Activated T-helper 2 cell treated with anti-CD3 and anti-CD28 coated beads, Interferon-gamma antibody, Interleukin-2, Interleukin-4, amounts not matched to agents 10 μg/mL and 5 μg/mL and 100 μg/mL, durations not matched to agents 14 hours and 24 hours and 36 hours (primary cell): Measurements from ENCODE around the gene FGFR2. TPM values are rescaled to one million over a fixed set of nuclear protein-coding genes. Genes with fewer than 3 reads are reported as not detected.

Source experiments
- DNase-seq: peaks from one replicate; pipeline ENCODE4 v3.0.0; 2021; ENCODE audit warnings: low spot score
- H3K27ac Mint-ChIP-seq: one replicate; pipeline ENCODE4 v1.8.0; 2021; ENCODE audit warnings: mixed read lengths
- H3K27me3 Mint-ChIP-seq: one replicate; pipeline ENCODE4 v1.8.0; 2021; ENCODE audit warnings: low read depth, mixed read lengths
- H3K36me3 Mint-ChIP-seq: one replicate; pipeline ENCODE4 v1.8.0; 2021; ENCODE audit warnings: low read depth, mixed read lengths
- H3K4me1 Mint-ChIP-seq: one replicate; pipeline ENCODE4 v1.8.0; 2021; ENCODE audit warnings: low read depth, mixed read lengths
- H3K4me3 Mint-ChIP-seq: one replicate; pipeline ENCODE4 v1.8.0; 2021; ENCODE audit warnings: low read depth, mild to moderate bottlenecking, moderate library complexity, mixed read lengths
- H3K9me3 Mint-ChIP-seq: one replicate; pipeline ENCODE4 v1.8.0; 2021; ENCODE audit warnings: mixed read lengths
- intact Hi-C: fragments of 100-400 bp; cut with micrococcal nuclease; formaldehyde crosslinking; loops from one replicate; pipeline ENCODE4 v1.15.1; 2023
- total RNA-seq: library from RNA; stranded (reverse); gene quantifications from 2 replicates; pipeline ENCODE4 v1.2.3, GENCODE V29; 2022

Gene FGFR2
- total RNA-seq, 1 donor from 2014 or later = not detected

- intact Hi-C loops = no loop called here
- peaks cover 12% of the 10 kb centered on the region for H3K9me3 Mint-ChIP-seq
- H3K27me3 Mint-ChIP-seq = no peaks in the 10 kb centered on the region
- H3K4me3 Mint-ChIP-seq = no peak overlapping the region
- H3K36me3 Mint-ChIP-seq = no peaks in the 10 kb centered on the region
- DNase-seq = no peak
- no peaks in the 10 kb centered on the region for H3K4me1 Mint-ChIP-seq
- H3K27ac Mint-ChIP-seq = no peak overlapping the region
These were observed 20.7 kb upstream of the FGFR2 start for GRCh38 chr10:121618906-121619305.

GRCh38 chr10:121617176-121617575 lies 18.9 kb upstream of the FGFR2 start:
- Mint-ChIP-seq H3K4me1 (no peaks in the 10 kb centered on the region), H3K9me3 (peaks cover 12% of the 10 kb centered on the region), H3K36me3 (no peaks in the 10 kb centered on the region), H3K4me3 (no peak overlapping the region), H3K27me3 (no peaks in the 10 kb centered on the region), H3K27ac (no peak overlapping the region)
- no peak for DNase-seq
- intact Hi-C loops = no loop called here

- Mint-ChIP-seq H3K9me3 (peaks cover 12% of the 10 kb centered on the region), H3K27me3 (no peaks in the 10 kb centered on the region), H3K4me3 (no peak overlapping the region), H3K36me3 (no peaks in the 10 kb centered on the region), H3K4me1 (no peaks in the 10 kb centered on the region), H3K27ac (no peak overlapping the region)
- intact Hi-C loops = no loop called here
- DNase-seq = no peak
These were observed 18.0 kb upstream of the FGFR2 start for GRCh38 chr10:121616291-121616690.

GRCh38 chr10:121615836-121616235 lies 17.6 kb upstream of the FGFR2 start:
- H3K4me3 Mint-ChIP-seq = no peak overlapping the region
- no peaks in the 10 kb centered on the region for H3K36me3 Mint-ChIP-seq
- no peak for DNase-seq
- intact Hi-C loops = no loop called here
- H3K9me3 Mint-ChIP-seq = peaks cover 12% of the 10 kb centered on the region
- H3K27me3 Mint-ChIP-seq = no peaks in the 10 kb centered on the region
- no peaks in the 10 kb centered on the region for H3K4me1 Mint-ChIP-seq
- no peak overlapping the region for H3K27ac Mint-ChIP-seq

GRCh38 chr10:121615435-121615793 lies 17.2 kb upstream of the FGFR2 start:
- no peaks in the 10 kb centered on the region for H3K4me1 Mint-ChIP-seq
- H3K9me3 Mint-ChIP-seq = peaks cover 12% of the 10 kb centered on the region
- no peak overlapping the region for H3K27ac Mint-ChIP-seq
- no peaks in the 10 kb centered on the region for H3K36me3 Mint-ChIP-seq
- no peak for DNase-seq
- no peaks in the 10 kb centered on the region for H3K27me3 Mint-ChIP-seq
- no peak overlapping the region for H3K4me3 Mint-ChIP-seq
- intact Hi-C loops = no loop called here

GRCh38 chr10:121614613-121615434 lies 16.6 kb upstream of the FGFR2 start:
- H3K27me3 Mint-ChIP-seq = no peaks in the 10 kb centered on the region
- intact Hi-C loops = no loop called here
- no peaks in the 10 kb centered on the region for H3K4me1 Mint-ChIP-seq
- H3K27ac Mint-ChIP-seq = no peak overlapping the region
- no peaks in the 10 kb centered on the region for H3K36me3 Mint-ChIP-seq
- no peak overlapping the region for H3K4me3 Mint-ChIP-seq
- H3K9me3 Mint-ChIP-seq = peaks cover 12% of the 10 kb centered on the region
- no peak for DNase-seq

- Mint-ChIP-seq H3K9me3 (peaks cover 2% of the 10 kb centered on the region), H3K36me3 (no peaks in the 10 kb centered on the region), H3K4me1 (no peaks in the 10 kb centered on the region), H3K27me3 (peaks cover 2% of the 10 kb centered on the region), H3K4me3 (no peak overlapping the region), H3K27ac (no peak overlapping the region)
- intact Hi-C loops = no loop called here
- DNase-seq = no peak
These were observed 15.2 kb upstream of the FGFR2 start for GRCh38 chr10:121613456-121613855.

GRCh38 chr10:121611393-121612159 lies 13.3 kb upstream of the FGFR2 start:
- H3K27me3 Mint-ChIP-seq = peaks cover 12% of the 10 kb centered on the region
- no peaks in the 10 kb centered on the region for H3K4me1 Mint-ChIP-seq
- no peaks in the 10 kb centered on the region for H3K9me3 Mint-ChIP-seq
- H3K27ac Mint-ChIP-seq = no peak overlapping the region
- DNase-seq = no peak
- H3K36me3 Mint-ChIP-seq = no peaks in the 10 kb centered on the region
- H3K4me3 Mint-ChIP-seq = no peak overlapping the region
- intact Hi-C loops = no loop called here

- peaks cover 15% of the 10 kb centered on the region for H3K27me3 Mint-ChIP-seq
- H3K4me3 Mint-ChIP-seq = no peak overlapping the region
- no peaks in the 10 kb centered on the region for H3K9me3 Mint-ChIP-seq
- H3K36me3 Mint-ChIP-seq = no peaks in the 10 kb centered on the region
- intact Hi-C loops = no loop called here
- H3K27ac Mint-ChIP-seq = no peak overlapping the region
- no peaks in the 10 kb centered on the region for H3K4me1 Mint-ChIP-seq
- no peak for DNase-seq
These were observed 12.6 kb upstream of the FGFR2 start for GRCh38 chr10:121610798-121611323.

- Mint-ChIP-seq H3K4me3 (no peak overlapping the region), H3K9me3 (no peaks in the 10 kb centered on the region), H3K27ac (no peak overlapping the region), H3K36me3 (no peaks in the 10 kb centered on the region), H3K27me3 (peaks cover 15% of the 10 kb centered on the region), H3K4me1 (no peaks in the 10 kb centered on the region)
- intact Hi-C loops = loop anchor here (2.0 kb wide), 1 partner anchor 661 kb away; no protein-coding TSS in a partner anchor
- no peak for DNase-seq
These were observed 11.5 kb upstream of the FGFR2 start for GRCh38 chr10:121609426-121610380.

- Mint-ChIP-seq H3K27ac (no peak overlapping the region), H3K36me3 (no peaks in the 10 kb centered on the region), H3K4me1 (no peaks in the 10 kb centered on the region), H3K27me3 (peaks cover 15% of the 10 kb centered on the region), H3K9me3 (no peaks in the 10 kb centered on the region), H3K4me3 (no peak overlapping the region)
- peak; percentile 30 for DNase-seq
- intact Hi-C loops = loop anchor here (2.0 kb wide), 1 partner anchor 660 kb away; no protein-coding TSS in a partner anchor
These were observed 10.4 kb upstream of the FGFR2 start for GRCh38 chr10:121608469-121609190.
